GM13977 (cell line): Measurements from ENCODE around the gene URB1.

Experiments
- DNase-seq: peaks from one replicate; pipeline ENCODE4 v3.0.0; 2012; ENCODE audit warnings: low spot score
- in situ Hi-C: fragments of 300-500 bp; cut with MboI; formaldehyde crosslinking; loops from one replicate; pipeline ENCODE4 v1.12.0; 2022; ENCODE audit warnings: low sequenced_read_pairs, low pct_unique_long_range_greater_than_20kb, mixed read lengths, inconsistent platforms; ENCODE audit not compliant: unreplicated experiment
- TF ChIP-seq, protein P1 (sequence below): IDR thresholded peaks from 2 replicates; pipeline ENCODE4 v1.5.1; 2012; ENCODE audit warnings: mild to moderate bottlenecking, control low read depth; ENCODE audit not compliant: insufficient read depth; ENCODE audit errors: extremely low read depth, missing control alignments

The URB1 gene

DNA sequence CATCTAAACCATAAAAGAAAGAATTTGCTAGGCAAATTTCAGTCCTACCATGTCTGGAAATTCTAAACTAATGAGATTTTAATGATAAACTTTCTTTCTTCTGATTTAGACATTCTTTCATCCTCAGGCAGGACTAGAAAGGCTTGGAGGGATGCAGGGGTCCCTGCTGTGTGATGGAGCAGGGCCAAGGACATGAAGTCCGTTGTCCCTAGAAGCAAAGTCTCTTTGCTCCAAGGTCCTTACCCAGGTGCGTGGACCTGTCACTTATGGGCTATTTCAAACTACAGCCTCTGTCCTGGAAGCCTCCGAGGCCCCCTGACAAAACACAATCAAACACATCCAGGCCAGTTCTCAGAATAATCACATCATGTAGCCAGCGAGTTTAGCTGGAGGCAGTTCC lies 26.6 kb downstream of the URB1 start:
- DNase-seq = no peak
- in situ Hi-C loops = no loop called here
- TF ChIP-seq, protein P1, sequence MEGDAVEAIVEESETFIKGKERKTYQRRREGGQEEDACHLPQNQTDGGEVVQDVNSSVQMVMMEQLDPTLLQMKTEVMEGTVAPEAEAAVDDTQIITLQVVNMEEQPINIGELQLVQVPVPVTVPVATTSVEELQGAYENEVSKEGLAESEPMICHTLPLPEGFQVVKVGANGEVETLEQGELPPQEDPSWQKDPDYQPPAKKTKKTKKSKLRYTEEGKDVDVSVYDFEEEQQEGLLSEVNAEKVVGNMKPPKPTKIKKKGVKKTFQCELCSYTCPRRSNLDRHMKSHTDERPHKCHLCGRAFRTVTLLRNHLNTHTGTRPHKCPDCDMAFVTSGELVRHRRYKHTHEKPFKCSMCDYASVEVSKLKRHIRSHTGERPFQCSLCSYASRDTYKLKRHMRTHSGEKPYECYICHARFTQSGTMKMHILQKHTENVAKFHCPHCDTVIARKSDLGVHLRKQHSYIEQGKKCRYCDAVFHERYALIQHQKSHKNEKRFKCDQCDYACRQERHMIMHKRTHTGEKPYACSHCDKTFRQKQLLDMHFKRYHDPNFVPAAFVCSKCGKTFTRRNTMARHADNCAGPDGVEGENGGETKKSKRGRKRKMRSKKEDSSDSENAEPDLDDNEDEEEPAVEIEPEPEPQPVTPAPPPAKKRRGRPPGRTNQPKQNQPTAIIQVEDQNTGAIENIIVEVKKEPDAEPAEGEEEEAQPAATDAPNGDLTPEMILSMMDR = no peak

DNA sequence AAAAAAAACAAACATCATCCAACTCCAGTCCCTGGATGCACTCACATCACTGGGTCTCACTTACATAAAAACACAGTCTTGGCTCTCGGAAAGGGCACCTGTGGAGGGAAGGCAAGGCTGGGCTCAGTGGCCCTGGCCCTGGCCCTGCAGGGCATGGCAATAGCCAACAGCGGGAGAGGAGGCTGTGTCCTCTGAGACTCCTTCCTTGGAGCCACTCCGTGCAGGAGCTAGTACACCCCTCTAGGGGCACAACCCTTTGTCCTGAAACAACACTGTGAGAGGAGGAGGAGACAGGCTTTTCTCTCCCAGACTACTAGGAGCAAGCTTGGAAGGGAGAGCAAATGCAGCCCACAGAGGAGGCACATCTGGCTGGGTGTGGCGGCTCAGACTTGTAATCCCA lies 28.0 kb downstream of the URB1 start:
- TF ChIP-seq, protein P1 = no peak
- in situ Hi-C loops = no loop called here
- DNase-seq = no peak

DNA sequence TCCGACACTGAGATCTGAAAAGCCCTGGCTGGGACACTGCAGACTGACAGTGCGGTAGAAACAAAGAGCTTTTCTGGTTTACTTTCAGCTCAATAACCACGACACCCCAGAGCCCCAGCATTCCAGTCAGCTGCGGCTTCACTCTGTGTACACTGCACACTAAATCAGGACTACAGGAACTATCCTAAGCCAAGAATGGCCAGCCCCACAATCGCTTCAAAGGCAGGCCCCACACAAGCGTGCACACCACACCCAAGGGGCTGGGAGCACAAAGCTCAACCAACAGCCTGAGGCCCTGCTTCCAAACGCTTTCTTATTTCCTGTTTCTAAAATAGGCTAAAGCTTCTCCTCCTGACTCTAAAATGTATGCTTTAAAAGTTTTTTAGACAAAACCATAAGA lies 28.4 kb downstream of the URB1 start:
- no peak for DNase-seq
- in situ Hi-C loops = no loop called here
- TF ChIP-seq, protein P1 = no peak

DNA sequence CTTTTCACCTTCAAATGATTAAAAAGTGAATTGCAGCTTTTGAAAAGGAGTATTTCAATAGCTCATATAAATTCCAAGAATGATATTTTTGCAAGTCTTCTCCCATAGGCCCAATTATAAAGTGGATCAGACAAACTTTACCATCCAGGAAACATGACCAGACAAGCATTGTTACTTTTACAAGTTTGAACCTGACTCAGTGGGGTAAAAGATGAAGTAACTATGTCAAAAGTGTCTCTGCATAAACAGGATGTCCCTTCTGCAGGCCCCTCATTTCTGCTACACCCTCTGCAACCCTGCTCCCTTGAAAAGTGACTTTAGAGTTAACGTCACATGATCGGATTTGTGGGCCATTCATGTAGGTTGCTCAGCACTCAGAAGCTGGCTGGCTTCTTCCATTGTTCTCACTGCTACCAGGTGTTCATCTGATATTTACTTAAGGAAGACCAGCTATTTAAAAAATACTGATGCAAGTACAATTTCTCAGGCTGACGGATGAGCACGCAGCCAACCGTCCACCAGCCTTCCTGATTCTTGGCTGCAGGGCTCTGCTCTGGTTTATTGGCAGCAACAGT lies 32.3 kb downstream of the URB1 start:
- DNase-seq = no peak
- TF ChIP-seq, protein P1 = no peak
- in situ Hi-C loops = no loop called here

DNA sequence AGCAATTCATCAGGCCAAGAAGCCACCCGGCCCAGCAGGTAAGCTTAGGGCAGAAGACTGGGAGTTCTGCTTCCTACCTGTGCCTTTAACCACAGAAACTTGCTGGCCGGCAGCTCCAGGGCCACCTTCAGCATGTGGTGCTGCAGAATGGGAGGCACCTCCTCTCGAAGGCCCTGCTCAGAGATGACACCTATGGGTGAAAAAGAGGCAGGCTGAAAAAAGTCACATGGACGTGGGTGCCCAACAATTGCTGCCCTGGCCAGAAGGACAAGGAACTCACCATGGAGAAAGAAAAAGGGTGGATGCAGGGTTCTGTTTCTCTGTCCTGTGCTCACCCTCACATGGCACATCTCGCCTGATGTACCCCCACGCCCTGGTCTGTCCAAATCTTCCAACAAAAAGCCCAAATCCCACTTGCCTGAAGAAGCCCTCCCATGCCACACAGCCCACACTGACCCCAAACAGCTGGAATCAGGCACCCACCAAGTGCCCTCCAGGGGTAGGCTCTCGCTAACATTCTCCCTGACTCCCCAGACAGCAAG lies 33.0 kb downstream of the URB1 start:
- in situ Hi-C loops = no loop called here
- TF ChIP-seq, protein P1 = peak; percentile 21
- no peak for DNase-seq

DNA sequence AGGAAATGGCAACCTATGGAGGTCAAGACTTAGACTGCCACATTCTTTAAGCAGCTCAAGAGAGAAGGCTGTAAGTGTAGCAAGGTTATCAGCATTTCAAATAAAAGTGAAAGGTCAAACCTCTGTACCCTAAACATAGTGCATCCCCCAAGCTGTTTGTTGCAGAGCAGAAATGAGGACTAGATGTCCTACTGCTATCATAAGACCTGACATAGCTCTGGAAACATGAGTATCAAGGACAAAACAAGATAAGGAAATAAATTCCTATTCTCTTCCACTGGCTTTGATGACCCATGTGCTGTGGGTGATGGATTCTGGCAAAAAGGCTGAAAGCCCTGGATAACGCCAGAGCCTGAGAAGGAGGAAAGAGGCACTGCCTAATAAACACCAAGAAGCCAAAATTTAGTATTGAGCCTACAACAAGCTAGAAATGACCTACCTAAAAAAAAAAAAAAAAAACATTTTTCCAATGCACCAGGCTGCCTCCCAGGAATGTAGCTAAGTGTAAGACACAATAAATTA lies 35.9 kb downstream of the URB1 start:
- TF ChIP-seq, protein P1 = no peak
- DNase-seq = no peak
- in situ Hi-C loops = no loop called here
